HG03064 (cell line): ENCODE data around the gene PPP4R2.
"Not testable (repeated sequence)": the region's sequence is repeated elsewhere in the genome, so short reads cannot be mapped to it uniquely, and the experiment has no call there.

Experiments used
- ATAC-seq: cut with Tn5 transposase; IDR thresholded peaks from one replicate; pipeline ENCODE4 v1.9.1; 2021; ENCODE audit warnings: low read depth; ENCODE audit not compliant: unreplicated experiment

Gene PPP4R2

DNA sequence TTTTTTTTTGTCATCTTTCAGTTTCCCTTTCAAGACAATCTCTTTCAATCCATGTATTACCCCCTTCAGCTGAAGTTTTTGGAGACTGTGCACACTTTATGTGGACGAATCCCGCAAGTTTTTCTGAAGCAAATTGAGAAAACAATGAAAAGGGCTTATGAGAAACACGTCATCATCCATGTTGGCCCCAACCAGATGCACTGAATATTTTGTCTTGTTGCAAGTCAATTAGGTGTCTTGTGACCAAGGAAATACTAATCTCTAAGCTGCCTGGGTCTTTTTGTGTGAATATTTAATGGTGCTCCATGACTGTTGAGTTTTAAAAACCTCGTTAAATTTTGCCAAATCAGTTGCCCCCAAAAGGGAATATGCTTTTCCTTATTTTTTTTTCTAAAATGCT lies 21.7 kb upstream of the PPP4R2 start:
- ATAC-seq: no peak

DNA sequence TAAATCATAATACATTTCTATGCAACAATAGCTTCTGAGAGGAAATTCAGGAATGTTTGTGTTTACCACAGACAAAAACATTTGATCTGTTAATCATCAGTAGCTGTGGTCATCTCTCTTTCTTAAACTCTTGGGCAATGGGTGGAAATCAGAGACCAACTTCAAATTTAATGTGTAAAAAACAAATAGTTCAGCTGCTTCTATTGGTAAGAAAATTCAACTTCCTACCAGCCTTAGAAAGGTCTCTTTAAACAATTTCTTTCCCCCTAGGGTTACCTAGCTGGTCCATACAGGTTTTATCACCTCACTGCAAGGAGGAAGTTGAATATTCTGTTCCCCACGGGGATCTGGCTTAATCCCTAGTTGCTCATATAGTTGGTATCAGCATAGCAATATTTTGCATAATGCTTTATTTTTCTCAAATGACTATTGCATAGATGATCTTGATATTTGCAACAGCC lies 20.3 kb upstream of the PPP4R2 start:
- no peak for ATAC-seq

DNA sequence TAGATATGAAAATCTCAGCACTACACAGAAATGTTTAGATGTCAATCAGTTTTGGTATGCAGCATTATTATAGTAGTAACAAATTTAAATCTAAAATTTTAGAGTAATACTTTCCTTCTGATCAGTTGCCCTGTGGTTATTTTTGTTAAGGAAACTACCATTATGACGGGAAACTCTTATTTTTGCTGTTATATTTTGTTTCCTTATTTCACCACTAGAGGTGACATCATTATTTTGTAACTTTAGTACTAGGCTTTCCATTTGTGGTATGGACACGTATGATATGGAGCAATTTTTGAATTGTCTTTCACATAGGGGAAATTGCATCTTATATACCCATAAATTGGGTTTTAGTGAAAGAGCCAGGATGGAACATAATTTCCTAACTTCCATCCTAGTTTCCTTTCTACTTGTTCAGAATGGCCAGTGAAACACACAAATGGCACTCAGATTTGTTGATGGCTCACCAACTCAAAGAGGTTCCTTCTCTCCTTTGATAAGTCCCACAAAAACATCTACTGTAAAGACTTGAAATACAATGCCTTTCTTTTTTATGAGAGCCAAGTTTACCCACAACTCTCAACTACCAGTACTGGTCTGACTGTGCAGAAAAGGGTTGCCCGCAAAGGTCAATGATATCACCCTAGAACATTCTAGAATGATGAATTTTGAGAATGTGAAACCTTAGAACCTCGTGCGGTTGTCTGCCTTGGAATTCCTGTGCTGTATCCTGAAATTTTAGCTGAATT lies 19.4 kb upstream of the PPP4R2 start:
- ATAC-seq: no peak

DNA sequence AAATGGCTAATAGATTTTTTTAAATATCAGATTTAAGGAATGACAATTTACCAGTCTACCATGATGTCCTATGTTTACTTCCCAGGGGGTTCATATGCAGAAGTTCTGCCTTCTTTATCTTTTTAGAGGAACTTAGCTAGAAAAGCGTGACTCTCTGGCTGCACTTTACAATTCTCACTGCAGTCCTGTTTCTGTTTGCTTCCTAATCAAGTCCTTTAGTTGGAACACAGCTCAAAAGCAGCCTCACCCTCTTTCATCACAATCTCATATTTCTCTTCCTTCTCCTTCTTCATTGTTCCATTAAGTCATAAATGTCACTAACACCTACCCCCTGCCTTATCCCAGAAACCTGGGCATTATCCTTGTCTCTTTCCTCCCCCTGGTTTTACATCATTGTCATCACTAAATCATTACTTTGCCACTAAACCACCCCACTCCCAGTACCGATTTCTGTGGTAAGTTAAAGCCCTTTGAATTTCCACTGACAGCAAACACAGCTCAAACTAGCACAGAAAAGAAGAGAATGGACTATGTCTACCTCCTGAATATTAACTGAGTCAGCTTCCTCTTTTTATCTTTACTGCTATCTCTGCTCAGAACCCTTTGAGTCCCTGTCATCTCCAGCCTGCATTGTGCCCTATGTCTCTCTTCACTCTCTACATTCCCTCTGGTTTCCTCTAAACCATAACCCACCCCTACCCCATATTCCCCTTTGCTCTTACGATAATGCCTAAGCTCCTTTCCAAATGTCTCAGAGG lies 13.8 kb upstream of the PPP4R2 start:
- no peak for ATAC-seq

DNA sequence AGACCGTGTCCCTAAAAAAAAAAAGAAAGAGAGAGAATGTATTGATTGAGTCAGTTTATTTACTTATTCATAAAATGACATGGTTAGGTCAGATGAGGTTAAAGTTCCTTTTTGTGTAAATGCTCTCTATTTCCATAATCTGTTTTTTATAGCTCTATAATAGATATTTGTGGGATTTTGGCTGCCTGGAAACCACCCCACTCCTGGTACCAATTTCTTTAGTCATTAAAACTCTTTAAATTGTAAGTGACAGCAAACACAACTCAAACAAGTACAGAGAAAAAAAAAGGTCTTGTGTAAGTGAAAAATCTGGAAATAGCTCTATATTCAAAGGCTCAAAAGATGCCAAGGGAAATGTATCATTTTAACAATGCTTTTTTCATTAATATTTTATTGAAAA lies 11.0 kb upstream of the PPP4R2 start:
- no peak for ATAC-seq

DNA sequence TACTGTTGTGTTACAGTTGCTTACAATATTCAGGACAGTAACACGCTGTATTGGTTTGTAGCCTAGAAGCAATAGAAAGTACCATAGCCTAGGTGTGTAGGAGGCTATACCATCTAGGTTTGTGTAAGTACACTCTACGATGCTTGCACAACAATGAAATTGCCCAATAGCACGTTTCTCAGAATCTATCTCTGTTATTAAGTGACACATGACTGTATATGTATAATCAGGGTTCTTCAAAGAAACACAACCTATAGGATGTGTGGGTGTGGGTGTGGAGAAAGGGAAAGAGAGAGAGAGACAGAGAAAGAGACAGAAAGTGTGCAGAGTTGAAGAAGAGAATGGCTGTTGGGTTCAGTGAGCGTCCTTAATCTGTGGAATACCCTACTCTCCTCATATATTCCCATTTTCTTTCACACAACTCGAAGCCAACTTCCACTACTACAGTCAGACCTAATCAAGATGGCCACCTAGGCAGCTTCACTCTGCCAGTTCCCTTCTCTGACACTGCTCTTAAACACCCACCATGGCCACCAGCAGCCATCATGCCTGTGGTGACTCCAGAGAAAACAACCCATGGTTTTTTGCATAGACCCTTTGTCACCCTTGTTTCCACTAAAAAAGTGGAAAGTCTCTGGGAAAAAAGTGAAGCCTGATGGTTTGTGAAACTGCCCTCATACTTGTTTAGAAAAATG lies 5.8 kb upstream of the PPP4R2 start:
- ATAC-seq: no peak

DNA sequence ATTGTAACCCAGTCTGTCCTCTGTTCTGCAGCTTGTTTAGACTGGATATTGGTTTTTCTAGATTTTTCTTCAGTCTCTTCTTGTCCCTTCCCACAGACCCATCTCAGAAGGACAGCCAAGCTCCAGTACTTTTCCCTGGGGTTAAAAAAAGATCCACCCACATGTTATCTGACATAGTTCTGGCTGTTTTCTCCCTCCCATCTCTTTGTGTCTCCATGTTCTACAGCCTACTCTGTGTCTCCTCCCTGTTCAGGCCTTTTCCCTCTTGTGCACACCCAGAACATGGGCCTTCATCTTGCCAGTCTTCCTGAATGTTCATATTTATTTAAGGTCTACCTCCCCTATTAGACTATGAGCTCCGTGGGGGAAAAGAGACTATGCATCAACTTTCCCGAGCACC lies 5.1 kb upstream of the PPP4R2 start:
- ATAC-seq: no peak

DNA sequence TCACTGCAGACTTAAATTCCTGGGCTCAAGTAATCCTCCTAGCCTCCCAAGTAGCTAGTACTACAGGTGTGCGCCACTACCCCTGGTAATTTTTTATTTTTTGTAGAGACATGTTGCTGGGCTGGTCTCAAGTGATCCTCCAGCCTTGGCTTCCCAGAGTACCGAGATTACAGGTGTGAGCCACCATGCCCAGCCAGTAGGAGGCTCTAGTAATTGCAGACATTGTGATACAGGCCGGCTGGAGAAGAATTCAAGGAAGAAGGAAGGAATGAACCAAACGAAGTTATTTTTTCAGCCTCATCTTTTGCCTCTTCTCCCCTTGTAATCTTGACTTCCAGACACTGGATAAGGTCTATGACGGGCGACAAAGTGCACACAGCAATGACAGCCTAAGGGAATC lies 3.2 kb upstream of the PPP4R2 start:
- no peak for ATAC-seq

DNA sequence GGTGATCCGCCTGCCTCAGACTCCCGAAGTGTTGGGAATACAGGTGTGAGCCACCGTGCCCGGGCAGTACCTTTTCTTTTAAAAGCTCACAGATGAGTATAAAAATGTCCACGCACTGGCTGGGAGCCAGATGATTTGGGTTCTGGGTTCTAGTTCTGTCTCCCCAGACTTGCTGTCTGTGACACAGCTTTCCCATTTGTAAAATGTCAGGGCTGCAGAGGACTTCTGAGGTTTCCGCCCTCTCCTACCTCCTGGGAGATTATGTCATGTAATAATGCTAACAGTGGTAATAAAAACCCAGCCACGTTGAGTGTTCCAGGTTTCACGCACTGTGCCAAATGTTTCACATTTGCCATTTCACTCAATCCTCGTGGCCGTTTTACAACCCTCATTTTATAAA lies 1.3 kb upstream of the PPP4R2 start:
- no peak for ATAC-seq

DNA sequence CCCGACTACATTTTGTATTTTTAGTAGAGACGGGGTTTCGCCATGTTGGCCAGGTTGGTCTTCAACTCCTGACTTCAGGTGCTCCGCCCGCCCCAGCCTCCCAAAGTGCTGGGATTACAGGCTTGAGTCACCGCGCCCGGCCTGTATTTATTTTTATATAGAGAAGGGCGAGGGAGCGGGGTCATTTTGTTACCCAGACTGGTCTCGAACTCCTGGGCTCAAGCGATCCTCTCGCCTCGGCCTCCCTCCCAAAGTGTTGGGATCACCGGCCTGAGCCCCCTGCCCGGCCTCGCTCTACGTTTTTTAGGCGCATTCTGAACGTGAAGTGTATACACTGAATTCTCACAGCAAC lies 514 bp upstream of the PPP4R2 start:
- no peak for ATAC-seq

DNA sequence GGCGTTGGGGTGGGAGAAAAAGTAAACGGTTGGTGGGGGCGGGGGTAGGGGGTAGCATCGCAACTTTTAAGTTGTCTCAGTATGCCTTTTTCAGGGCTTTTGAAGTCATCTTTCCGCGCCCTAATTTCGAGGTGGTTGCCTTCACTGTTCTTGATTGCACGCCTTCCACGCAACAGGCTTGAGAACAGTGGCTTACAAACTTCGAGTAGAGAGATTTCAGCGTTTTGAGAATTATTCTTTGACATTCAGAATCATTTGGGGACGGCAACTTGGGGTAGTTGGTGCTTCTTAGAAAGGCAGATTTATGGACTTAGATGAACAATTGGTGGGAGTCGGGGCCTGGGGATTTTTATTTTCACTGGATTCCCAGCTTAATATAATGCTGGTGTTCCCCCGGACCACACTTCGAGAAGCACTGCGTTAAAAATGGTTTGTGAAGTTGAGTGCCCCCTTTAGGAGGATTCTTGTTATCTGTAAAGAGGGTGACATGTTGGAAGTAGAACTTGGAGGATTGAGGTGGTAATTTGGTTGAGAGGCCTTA lies 880 bp downstream of the PPP4R2 start:
- no peak for ATAC-seq

DNA sequence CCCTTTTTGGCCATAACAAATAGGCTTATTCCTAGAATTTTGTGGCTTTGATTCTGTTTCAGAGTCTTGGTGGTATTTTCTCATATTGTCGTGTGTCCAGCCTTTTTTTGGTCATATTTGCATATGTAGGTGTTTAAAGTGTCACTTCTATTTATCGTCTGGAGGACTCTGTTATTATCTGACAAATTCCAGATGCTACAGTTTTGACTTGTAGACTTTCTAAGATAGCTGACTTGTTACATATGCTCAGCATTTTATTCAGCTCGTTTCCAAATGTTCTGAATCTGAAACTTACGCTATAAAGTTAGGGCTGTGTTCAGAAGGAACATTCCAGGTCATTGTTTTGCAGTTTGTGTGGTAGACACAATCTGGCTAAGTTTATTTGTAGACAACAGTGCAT lies 1.9 kb downstream of the PPP4R2 start:
- no peak for ATAC-seq

DNA sequence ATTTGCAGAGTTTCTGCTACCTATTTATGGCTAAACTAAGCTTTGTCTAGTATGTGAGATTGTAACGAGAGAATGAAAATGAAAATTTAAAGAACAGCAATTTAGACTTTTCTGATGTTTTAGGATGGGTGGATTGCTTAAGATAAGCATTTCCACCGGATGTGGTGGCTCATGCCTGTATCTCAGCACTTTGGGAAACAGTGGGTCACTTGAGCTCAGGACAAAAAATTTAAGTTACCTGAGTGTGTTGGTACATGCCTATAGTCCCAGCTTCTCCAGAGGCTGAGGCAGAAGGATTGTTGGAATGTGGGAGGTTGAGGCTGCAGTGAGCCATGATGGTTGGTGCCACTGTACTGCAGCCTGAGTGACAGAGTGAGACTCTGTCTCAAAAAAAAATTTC lies 3.3 kb downstream of the PPP4R2 start:
- ATAC-seq: no peak

DNA sequence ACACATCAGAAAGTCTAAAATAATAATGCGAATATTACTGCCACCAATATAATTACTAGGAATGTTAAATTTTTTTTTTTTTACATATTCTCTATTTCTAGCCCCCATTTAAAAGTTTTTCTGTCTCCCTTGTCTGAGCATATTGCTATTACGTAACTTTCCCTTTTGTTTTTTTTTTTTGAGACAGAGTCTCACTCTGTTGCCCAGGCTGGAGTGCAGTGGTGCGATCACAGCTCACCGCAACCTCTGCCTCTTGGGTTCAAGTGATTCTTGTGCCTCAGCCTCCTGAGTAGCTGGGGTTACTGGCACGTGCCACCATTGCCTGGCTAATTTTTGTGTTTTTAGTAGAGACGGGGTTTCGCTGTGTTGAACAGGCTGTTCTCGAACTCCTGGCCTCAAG lies 6.4 kb downstream of the PPP4R2 start:
- ATAC-seq: not testable (repeated sequence)

DNA sequence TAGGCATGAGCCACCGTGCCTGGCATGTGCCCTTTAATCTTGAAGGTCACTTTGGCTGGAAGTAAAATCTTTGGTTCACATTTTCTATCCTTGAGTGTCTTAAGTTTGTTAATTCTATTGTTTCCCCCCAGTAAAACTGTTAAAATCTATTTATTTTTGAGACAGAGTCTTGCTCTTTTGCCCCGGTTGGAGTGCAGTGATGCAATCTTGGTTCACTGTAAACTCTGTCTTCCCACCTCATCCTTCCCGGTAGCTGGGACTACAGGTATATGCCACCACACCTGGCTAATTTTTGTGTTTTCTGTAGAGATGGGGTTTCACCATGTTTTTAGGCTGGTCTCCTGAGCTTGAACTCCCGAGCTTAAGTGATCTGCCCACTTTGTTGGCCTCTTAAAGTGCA lies 7.7 kb downstream of the PPP4R2 start:
- no peak for ATAC-seq

DNA sequence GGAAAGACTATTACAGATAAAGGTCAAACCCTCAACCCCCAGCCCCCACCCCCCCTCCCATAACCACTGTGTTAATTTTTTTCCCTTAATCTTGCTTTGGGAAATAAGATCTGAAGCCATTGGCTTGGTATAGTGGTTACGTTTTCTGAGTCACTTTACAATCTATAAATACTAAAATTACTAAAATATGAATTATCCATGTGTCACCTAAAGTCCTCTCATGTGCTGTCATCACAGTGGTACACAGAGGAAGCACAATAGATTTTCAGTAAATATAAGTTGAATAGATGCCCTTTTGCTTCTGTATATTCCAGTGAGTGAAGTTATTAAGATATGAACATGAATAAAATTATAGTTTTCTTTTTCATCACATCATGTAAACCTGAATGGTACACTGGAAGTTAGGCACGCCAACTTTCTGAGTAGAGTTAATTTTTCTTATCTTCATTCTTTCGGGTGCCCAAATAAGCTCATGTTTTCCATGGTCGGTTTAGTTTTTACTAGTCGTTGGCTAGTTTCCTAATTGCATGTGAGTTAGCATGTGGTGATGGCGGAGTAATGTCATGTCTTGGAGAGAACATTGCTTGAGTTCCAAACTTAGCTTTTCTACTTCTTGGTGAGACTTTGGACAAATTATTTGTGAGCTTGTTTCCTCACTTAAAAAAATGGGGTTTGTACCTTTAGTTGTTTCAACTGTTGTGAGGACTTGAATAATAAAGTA lies 11.5 kb downstream of the PPP4R2 start:
- no peak for ATAC-seq

DNA sequence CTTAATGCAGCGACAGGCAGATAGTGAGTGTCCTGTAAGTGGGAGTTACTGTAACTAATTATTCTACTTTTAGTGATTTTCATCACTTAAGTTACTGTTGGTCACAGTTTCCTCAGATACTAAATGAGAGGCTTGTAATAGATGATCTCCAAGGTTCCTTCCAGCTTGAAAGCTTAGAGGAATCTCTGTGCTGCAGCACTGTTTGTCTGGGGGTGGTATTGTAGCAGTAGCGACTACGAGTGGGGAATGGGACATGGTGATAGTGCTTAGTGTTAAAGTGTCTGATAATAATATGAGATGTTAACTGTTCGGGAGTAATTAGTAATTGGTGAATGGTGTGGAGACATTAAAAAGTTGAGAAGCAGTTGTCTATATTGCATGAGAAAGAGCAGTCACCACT lies 12.4 kb downstream of the PPP4R2 start:
- no peak for ATAC-seq

DNA sequence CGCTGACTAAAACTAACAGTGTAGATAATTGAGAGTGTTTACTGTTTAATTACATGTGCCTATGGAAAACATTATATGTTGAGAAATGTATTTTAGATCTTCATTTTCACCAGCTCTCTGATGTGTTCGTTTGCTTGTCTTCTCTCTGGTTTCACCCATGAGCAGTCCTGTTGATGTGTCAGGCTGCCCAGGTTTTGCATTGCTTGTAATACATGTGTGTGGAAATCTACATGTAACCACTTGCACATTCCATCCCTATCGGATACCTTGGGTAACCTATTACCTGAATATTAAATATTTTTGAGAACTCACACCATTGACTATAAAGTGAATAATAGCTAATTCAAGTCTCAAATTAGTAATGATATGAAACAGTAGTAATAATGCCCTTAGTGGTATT lies 13.1 kb downstream of the PPP4R2 start:
- no peak for ATAC-seq

DNA sequence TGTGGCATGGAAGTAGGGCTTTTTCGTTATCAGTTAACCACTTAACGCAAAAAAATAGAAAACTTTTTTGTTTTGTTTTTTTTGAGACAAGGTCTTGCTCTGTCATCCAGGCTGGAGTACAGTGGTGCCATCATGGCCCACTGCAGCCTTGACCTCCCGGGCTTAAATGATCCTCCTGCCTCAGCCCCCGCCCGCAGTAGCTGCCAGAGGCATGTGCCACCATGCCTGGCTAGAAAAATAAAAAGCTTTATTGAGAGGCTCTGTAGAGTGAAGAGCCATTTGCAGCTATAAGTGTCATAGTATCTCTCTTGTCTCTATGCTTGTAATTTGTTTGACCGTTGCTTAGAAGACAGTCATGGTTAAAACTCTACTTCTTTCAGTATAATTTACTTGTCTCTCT lies 13.5 kb downstream of the PPP4R2 start:
- no peak for ATAC-seq

DNA sequence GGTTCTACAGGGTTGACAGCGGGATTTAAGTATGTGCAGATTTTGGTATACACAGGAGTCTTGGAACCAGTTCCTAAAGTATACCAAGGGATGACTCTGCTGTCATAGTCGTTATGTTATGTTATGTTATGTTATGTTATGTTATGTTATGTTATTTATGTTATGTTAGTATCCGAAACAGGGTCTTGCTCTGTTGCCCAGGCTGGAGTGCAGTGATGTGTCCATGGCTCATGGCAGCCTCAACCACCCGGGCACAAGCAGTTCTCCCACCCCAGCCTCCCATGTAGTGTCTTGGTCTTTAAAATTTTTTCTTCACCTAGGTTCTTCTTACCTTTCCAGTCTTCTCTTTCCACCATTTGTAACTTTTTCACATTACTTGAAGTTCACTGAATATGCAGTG lies 21.7 kb downstream of the PPP4R2 start:
- ATAC-seq: no peak
